ENCODE measurements around the gene BLTP3A. TPM values are rescaled to one million over a fixed set of nuclear protein-coding genes. Genes with fewer than 3 reads are reported as not detected.
A peak's percentile ranks its signal among the peaks of the same experiment; 100 is the strongest.

Gene BLTP3A

GRCh38 chr6:34839666-34840352 is 47.9 kb downstream of the BLTP3A start:
- no peak overlapping the region for H3K4ac ChIP-seq (ENCODE audit: low read depth in 1 of 2, low read length in 2 of 2)
- H3K27me3 ChIP-seq (ENCODE audit: control insufficient read depth in 1 of 2, insufficient read depth in 1 of 2, low read length in 2 of 2), result no peaks in the 10 kb centered on the region
- no peak overlapping the region for H3K18ac ChIP-seq (ENCODE audit: low read depth in 1 of 2, low read length in 2 of 2)
- H3K27ac ChIP-seq (ENCODE audit: low read length, poor library complexity, severe bottlenecking), result no peak overlapping the region
- no peak overlapping the region for H3K14ac ChIP-seq (ENCODE audit: low read length in 2 of 2)
- no peak overlapping the region for H4K8ac ChIP-seq (ENCODE audit: low read length)
- no peak overlapping the region for H2AFZ ChIP-seq (ENCODE audit: low read depth, low read length)
- no peak overlapping the region for H2BK15ac ChIP-seq (ENCODE audit: low read depth, poor library complexity, severe bottlenecking)
- DNase-seq, result no peak
- no peaks in the 10 kb centered on the region for H3K9me3 ChIP-seq (ENCODE audit: control insufficient read depth, low read length)
- H2AK5ac ChIP-seq (ENCODE audit: low read length, severe bottlenecking), result no peak overlapping the region
- peaks cover 2% of the 10 kb centered on the region for H3K4me1 ChIP-seq (ENCODE audit: control insufficient read depth, insufficient read depth, low read depth, low read length)
- peak overlapping the region in 1 of 2 experiments; percentile 77 for H3K23ac ChIP-seq (ENCODE audit: low read length in 2 of 2)
- H3K79me1 ChIP-seq (replicated peaks; ENCODE audit: low read length, poor library complexity, severe bottlenecking), result no peaks in the 10 kb centered on the region
- H2BK5ac ChIP-seq (ENCODE audit: low read depth, low read length, poor library complexity, severe bottlenecking), result no peak overlapping the region
- H2BK12ac ChIP-seq (ENCODE audit: low read length in 2 of 2), result peak overlapping the region in 1 of 2 experiments; percentile 39
- 96% methylated on average over 15 of the region's 15 CpGs for WGBS
- no peak overlapping the region for H3K4me2 ChIP-seq (ENCODE audit: low read length, poor library complexity, severe bottlenecking)
- no peak overlapping the region for H3K9ac ChIP-seq (ENCODE audit: low read length)
- H3K36me3 ChIP-seq (ENCODE audit: control insufficient read depth in 1 of 2, insufficient read depth in 2 of 2, low read depth in 1 of 2, low read length in 2 of 2), result peaks cover 11 to 16% of the 10 kb centered on the region in 2 experiments
- H3K4me3 ChIP-seq (ENCODE audit: insufficient read depth in 1 of 2, low read depth in 1 of 2, low read length in 2 of 2), result no peak overlapping the region
- H2BK120ac ChIP-seq (ENCODE audit: low read depth, low read length), result no peak overlapping the region
- H4K91ac ChIP-seq (ENCODE audit: low read length), result no peak overlapping the region

Small RNA genes within 50 kb of the gene (small RNA-seq; reads per million reads assigned to genes)
- gene RF00019 (ENCODE audit: low read depth), result not detected
